Right hindlimb (tissue), 1 donor: ENCODE measurements around the gene CPA1.

Source experiments
- DNase-seq: peaks from one replicate; pipeline ENCODE4 v3.0.0-alpha.2; 2018

Gene CPA1

GRCh38 chr7:130379921-130380860, at the start of gene CPA1:
TSS of gene CPA1 (plus strand) at chr7:130380494. CDS start at chr7:130380521, 27 bp downstream.
- DNase-seq = peak; percentile 66

- no peak for DNase-seq
These were observed 47.8 kb upstream of the CPA1 start for GRCh38 chr7:130332259-130333053.

GRCh38 chr7:130333832-130334231, 46.5 kb upstream of the CPA1 start:
- no peak for DNase-seq

- peak; percentile 75 for DNase-seq
These were observed 46.0 kb upstream of the CPA1 start for GRCh38 chr7:130334274-130334673.

- DNase-seq = no peak
These were observed 42.8 kb upstream of the CPA1 start for GRCh38 chr7:130337410-130337971.

- no peak for DNase-seq
These were observed 42.1 kb upstream of the CPA1 start for GRCh38 chr7:130338233-130338632.

GRCh38 chr7:130341882-130342281, 38.4 kb upstream of the CPA1 start:
- DNase-seq = no peak

GRCh38 chr7:130342701-130343380, 37.5 kb upstream of the CPA1 start:
- no peak for DNase-seq

- DNase-seq = no peak
These were observed 35.9 kb upstream of the CPA1 start, which contains the start of gene CPA5 for GRCh38 chr7:130344271-130344866. TSS of gene CPA5 (plus strand) at chr7:130344816. CDS start at chr7:130346486, 1,670 bp downstream.

GRCh38 chr7:130345136-130345535, 35.2 kb upstream of the CPA1 start:
- peak; percentile 76 for DNase-seq

- no peak for DNase-seq
These were observed 34.6 kb upstream of the CPA1 start for GRCh38 chr7:130345725-130346124.

- DNase-seq = no peak
These were observed 34.0 kb upstream of the CPA1 start for GRCh38 chr7:130346177-130346905.

- DNase-seq = no peak
These were observed 33.4 kb upstream of the CPA1 start for GRCh38 chr7:130346941-130347340.

- DNase-seq = no peak
These were observed 30.1 kb upstream of the CPA1 start for GRCh38 chr7:130349911-130350782.

GRCh38 chr7:130350945-130351790, 29.1 kb upstream of the CPA1 start:
- DNase-seq = peak; percentile 92

GRCh38 chr7:130351791-130352090, 28.6 kb upstream of the CPA1 start:
- no peak for DNase-seq

- no peak for DNase-seq
These were observed 27.9 kb upstream of the CPA1 start for GRCh38 chr7:130352194-130353074.

GRCh38 chr7:130353196-130353595, 27.1 kb upstream of the CPA1 start:
- DNase-seq = no peak
